GM12878 (cell line): ENCODE measurements around the gene HDAC9. TPM values are rescaled to one million over a fixed set of nuclear protein-coding genes. Genes with fewer than 3 reads are reported as not detected.

ENCODE experiments used
- ATAC-seq: fragments of 200-7000 bp; cut with Tn5 transposase; 3 replicates; pipeline ENCODE4 v1.9.1; 2020; ENCODE audit warnings: mild to moderate bottlenecking, moderate library complexity
- BruUV-seq: library from RNA; stranded (reverse); fragments of 400-500 nt; replicated peaks from 2 replicates; lab custom pipeline; 2021; lab: Mats Ljungman, UMichigan
- CTCF ChIA-PET: fragments of 300-600 bp; sonication (Branson Sonifier 250); formaldehyde crosslinking; extraction: SDS; loops from one replicate; lab custom pipeline; 2021; ENCODE audit warnings: inconsistent platforms; lab: Yijun Ruan, JAX
- POLR2A ChIA-PET: fragments of 350-600 bp; formaldehyde crosslinking; extraction: SDS; loops from one replicate; lab custom pipeline; 2021; ENCODE audit warnings: inconsistent platforms; lab: Charles Lee
- RAD21 ChIA-PET: fragments of 300-600 bp; sonication (Branson Sonifier 250); formaldehyde crosslinking; loops from one replicate; lab custom pipeline; 2023; ENCODE audit warnings: antibody characterized with exemption; ENCODE audit not compliant: unreplicated experiment; lab: Charles Lee
- SMC1A ChIA-PET: fragments of 300-600 bp; sonication (Branson Sonifier 250); formaldehyde crosslinking; loops from one replicate; lab custom pipeline; 2023; ENCODE audit not compliant: unreplicated experiment, uncharacterized antibody; lab: Charles Lee
- DNase-seq: peaks from one replicate; pipeline ENCODE4 v3.0.0-alpha.2; 2011; ENCODE audit warnings: low read depth, low spot score
- FAIRE-seq: peaks from 3 replicates; lab custom pipeline; 2011; peaks lifted over from hg19 to GRCh38; lab: Jason Lieb, UNC
- H2AFZ ChIP-seq: 2 replicates; pipeline ENCODE4 v1.6.0; 2011; ENCODE audit warnings: low read depth, low read length, control low read depth; ENCODE audit not compliant: control insufficient read depth
- H3K27ac ChIP-seq: 2 replicates; pipeline ENCODE4 v1.5.1; 2011; ENCODE audit warnings: control low read depth; ENCODE audit not compliant: control insufficient read depth, insufficient read depth
- H3K27me3 ChIP-seq, 2 experiments: replicated peaks in 1 of 2; 2 replicates each; pipeline versions ENCODE4 v1.6.0 to v1.6.1; 2011; ENCODE audit warnings: low read length in 1 of 2; ENCODE audit not compliant: control insufficient read depth in 2 of 2, insufficient read depth in 2 of 2
- H3K36me3 ChIP-seq, 2 experiments: 2 replicates each; pipeline ENCODE4 v1.5.1; 2011; ENCODE audit warnings: low read length in 1 of 2; ENCODE audit not compliant: control insufficient read depth in 2 of 2, insufficient read depth in 2 of 2
- H3K4me1 ChIP-seq: 2 replicates; pipeline ENCODE4 v1.6.1; 2011; ENCODE audit warnings: mild to moderate bottlenecking, low read length, moderate library complexity, mixed read lengths; ENCODE audit not compliant: control insufficient read depth, insufficient read depth
- H3K4me2 ChIP-seq: 2 replicates; pipeline ENCODE4 v1.6.0; 2011; ENCODE audit warnings: control low read depth; ENCODE audit not compliant: control insufficient read depth, insufficient read depth
- H3K4me3 ChIP-seq: fragments of 200-600 bp; sonication (generic); 2 replicates; pipeline ENCODE4 v1.5.1; 2016
- H3K79me2 ChIP-seq: 2 replicates; pipeline ENCODE4 v1.6.0; 2011; ENCODE audit warnings: low read length; ENCODE audit not compliant: control insufficient read depth, insufficient read depth
- H3K9ac ChIP-seq: 2 replicates; pipeline ENCODE4 v1.8.0; 2011; ENCODE audit warnings: low read length, control low read depth, mixed read lengths; ENCODE audit not compliant: control insufficient read depth, insufficient read depth
- H3K9me3 ChIP-seq: replicated peaks from 3 replicates; pipeline ENCODE4 v1.5.1; 2011; ENCODE audit warnings: mild to moderate bottlenecking, low read length; ENCODE audit not compliant: control insufficient read depth, insufficient read depth
- H4K20me1 ChIP-seq: 2 replicates; pipeline ENCODE4 v1.6.0; 2011; ENCODE audit not compliant: control insufficient read depth, insufficient read depth
- MEF2A ChIP-seq: IDR thresholded peaks from 2 replicates; pipeline ENCODE4 v1.6.1; 2011; ENCODE audit warnings: low read depth, mild to moderate bottlenecking, low read length, moderate library complexity; ENCODE audit not compliant: insufficient read depth
- SMC3 ChIP-seq: IDR thresholded peaks from 2 replicates; pipeline ENCODE4 v1.6.1; 2011; ENCODE audit warnings: low read length, improper control_type of control experiment, borderline replicate concordance
- WGBS: methylation state at CpG from one replicate; pipeline ENCODE4 v1.1.6; 2016; ENCODE audit warnings: low lambda C conversion rate; ENCODE audit not compliant: insufficient replicate concordance, insufficient coverage; ENCODE audit errors: missing lambda C conversion rate; 5-methylcytosine and 5-hydroxymethylcytosine counted together
- in situ Hi-C: fragments of 300-500 bp; cut with MboI; formaldehyde crosslinking; loops from 9 replicates; pipeline ENCODE4 v1.14.3; 2018; ENCODE audit warnings: mixed read lengths
- intact Hi-C: fragments of 100-400 bp; cut with micrococcal nuclease; formaldehyde crosslinking; loops from one replicate; pipeline ENCODE4 v1.14.2; 2022; ENCODE audit not compliant: unreplicated experiment
- polyA plus RNA-seq, 11 experiments: library from polyadenylated mRNA; depleted of rRNA in 4 of 11; unstranded in 6 of 11; stranded (reverse) in 5 of 11; fragments of >200 nt; fragmentation: Nextera tagmentation in 4 of 11; fragmentation: Illumina TruSeq in 1 of 11; extraction: Ambion mirVana in 4 of 11; extraction: Trizol in 1 of 11; gene quantifications; 1 replicate in 1 of 11; 2 replicates in 10 of 11; pipeline versions ENCODE4 v1.2.1 to v1.2.3, GENCODE V29; 2011 to 2016; ENCODE audit warnings: inconsistent platforms in 2 of 11, missing spikeins in 2 of 11, low read depth in 1 of 11
- total RNA-seq, 4 experiments: library from RNA; depleted of rRNA in 3 of 4; stranded (reverse); fragments of >200 nt in 3 of 4; fragmentation: Illumina TruSeq in 1 of 4; extraction: Trizol in 1 of 4; gene quantifications; 2 replicates each; pipeline versions ENCODE4 v1.2.1 to v1.2.3, GENCODE V29; 2013 to 2021
- TF ChIP-seq, protein P1 (sequence below): IDR thresholded peaks from 2 replicates; pipeline ENCODE4 v1.6.1; 2012; ENCODE audit warnings: low read length, inconsistent platforms
- TF ChIP-seq, protein P2 (sequence below): fragments of 450-650 bp; formaldehyde crosslinking; IDR thresholded peaks from 2 replicates; pipeline ENCODE4 v1.4.0; 2022; ENCODE audit warnings: mild to moderate bottlenecking, moderate library complexity
- TF ChIP-seq, protein P3 (sequence below): fragments of 450-650 bp; IDR thresholded peaks from 2 replicates; pipeline ENCODE4 v1.6.1; 2017; ENCODE audit warnings: mild to moderate bottlenecking, low read depth, inconsistent platforms; ENCODE audit not compliant: poor library complexity, severe bottlenecking
- TF ChIP-seq, protein P4 (sequence below): fragments of 450-650 bp; IDR thresholded peaks from 2 replicates; pipeline ENCODE4 v1.6.1; 2017; ENCODE audit warnings: antibody characterized with exemption, mild to moderate bottlenecking, moderate library complexity

The HDAC9 gene
- total and polyA plus RNA-seq, 10 of the 15 experiments (the other 5 are each of a cell fraction or from before 2014, with no cell fraction given) = 0.73 to 12.8 (median 0.92) TPM

DNA sequence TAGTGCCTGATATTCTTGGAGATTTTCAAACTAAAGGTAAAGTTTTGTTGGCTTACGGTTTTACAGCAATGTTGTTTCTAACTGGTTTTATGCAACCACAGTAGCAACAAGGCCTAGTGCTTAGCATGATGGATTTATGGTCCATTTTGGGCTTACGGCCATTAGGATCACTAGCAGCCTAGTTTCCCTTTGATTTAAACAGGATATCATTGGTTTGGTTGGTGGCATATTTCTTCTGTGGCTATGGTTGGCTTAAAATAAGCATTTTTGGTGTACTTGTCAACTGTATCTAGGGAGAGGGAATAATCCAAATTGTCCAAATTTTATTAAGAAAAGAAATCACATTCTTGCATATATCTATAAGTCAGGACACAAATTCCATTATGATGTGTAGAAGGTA is 194.0 kb downstream of the HDAC9 start:
- in situ Hi-C loops = no loop called here
- Histone ChIP-seq H3K9ac (no peak overlapping the region), H4K20me1 (no peaks in the 10 kb centered on the region), H3K4me3 (no peak overlapping the region), H3K4me1 (no peaks in the 10 kb centered on the region), H3K36me3 (no peaks in the 10 kb centered on the region), H3K4me2 (no peak overlapping the region), H3K9me3 (no peaks in the 10 kb centered on the region), H3K27me3 (no peaks in the 10 kb centered on the region), H3K27ac (no peak overlapping the region), H3K79me2 (no peaks in the 10 kb centered on the region), H2AFZ (no peak overlapping the region)
- FAIRE-seq (no peak), DNase-seq (no peak), ATAC-seq (no peak)
- BruUV-seq = no TSS peak
- ChIA-PET CTCF (no interaction called here), SMC1A (no interaction called here), RAD21 (no interaction called here), POLR2A (no interaction called here)
- no peak for TF ChIP-seq MEF2A
- TF ChIP-seq, protein P1, sequence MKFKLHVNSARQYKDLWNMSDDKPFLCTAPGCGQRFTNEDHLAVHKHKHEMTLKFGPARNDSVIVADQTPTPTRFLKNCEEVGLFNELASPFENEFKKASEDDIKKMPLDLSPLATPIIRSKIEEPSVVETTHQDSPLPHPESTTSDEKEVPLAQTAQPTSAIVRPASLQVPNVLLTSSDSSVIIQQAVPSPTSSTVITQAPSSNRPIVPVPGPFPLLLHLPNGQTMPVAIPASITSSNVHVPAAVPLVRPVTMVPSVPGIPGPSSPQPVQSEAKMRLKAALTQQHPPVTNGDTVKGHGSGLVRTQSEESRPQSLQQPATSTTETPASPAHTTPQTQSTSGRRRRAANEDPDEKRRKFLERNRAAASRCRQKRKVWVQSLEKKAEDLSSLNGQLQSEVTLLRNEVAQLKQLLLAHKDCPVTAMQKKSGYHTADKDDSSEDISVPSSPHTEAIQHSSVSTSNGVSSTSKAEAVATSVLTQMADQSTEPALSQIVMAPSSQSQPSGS = no peak
- TF ChIP-seq, protein P2, sequence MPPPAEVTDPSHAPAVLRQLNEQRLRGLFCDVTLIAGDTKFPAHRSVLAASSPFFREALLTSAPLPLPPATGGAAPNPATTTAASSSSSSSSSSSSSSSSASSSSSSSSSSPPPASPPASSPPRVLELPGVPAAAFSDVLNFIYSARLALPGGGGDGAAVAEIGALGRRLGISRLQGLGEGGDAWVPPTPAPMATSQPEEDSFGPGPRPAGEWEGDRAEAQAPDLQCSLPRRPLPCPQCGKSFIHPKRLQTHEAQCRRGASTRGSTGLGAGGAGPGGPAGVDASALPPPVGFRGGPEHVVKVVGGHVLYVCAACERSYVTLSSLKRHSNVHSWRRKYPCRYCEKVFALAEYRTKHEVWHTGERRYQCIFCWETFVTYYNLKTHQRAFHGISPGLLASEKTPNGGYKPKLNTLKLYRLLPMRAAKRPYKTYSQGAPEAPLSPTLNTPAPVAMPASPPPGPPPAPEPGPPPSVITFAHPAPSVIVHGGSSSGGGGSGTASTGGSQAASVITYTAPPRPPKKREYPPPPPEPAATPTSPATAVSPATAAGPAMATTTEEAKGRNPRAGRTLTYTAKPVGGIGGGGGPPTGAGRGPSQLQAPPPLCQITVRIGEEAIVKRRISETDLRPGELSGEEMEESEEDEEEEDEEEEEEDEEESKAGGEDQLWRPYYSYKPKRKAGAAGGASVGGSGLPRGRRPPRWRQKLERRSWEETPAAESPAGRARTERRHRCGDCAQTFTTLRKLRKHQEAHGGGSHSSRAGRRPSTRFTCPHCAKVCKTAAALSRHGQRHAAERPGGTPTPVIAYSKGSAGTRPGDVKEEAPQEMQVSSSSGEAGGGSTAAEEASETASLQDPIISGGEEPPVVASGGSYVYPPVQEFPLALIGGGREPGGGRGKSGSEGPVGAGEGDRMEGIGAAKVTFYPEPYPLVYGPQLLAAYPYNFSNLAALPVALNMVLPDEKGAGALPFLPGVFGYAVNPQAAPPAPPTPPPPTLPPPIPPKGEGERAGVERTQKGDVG (CRISPR knock-in tag) = no peak
- TF ChIP-seq, protein P3, sequence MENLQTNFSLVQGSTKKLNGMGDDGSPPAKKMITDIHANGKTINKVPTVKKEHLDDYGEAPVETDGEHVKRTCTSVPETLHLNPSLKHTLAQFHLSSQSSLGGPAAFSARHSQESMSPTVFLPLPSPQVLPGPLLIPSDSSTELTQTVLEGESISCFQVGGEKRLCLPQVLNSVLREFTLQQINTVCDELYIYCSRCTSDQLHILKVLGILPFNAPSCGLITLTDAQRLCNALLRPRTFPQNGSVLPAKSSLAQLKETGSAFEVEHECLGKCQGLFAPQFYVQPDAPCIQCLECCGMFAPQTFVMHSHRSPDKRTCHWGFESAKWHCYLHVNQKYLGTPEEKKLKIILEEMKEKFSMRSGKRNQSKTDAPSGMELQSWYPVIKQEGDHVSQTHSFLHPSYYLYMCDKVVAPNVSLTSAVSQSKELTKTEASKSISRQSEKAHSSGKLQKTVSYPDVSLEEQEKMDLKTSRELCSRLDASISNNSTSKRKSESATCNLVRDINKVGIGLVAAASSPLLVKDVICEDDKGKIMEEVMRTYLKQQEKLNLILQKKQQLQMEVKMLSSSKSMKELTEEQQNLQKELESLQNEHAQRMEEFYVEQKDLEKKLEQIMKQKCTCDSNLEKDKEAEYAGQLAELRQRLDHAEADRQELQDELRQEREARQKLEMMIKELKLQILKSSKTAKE = no peak
- TF ChIP-seq, protein P4, sequence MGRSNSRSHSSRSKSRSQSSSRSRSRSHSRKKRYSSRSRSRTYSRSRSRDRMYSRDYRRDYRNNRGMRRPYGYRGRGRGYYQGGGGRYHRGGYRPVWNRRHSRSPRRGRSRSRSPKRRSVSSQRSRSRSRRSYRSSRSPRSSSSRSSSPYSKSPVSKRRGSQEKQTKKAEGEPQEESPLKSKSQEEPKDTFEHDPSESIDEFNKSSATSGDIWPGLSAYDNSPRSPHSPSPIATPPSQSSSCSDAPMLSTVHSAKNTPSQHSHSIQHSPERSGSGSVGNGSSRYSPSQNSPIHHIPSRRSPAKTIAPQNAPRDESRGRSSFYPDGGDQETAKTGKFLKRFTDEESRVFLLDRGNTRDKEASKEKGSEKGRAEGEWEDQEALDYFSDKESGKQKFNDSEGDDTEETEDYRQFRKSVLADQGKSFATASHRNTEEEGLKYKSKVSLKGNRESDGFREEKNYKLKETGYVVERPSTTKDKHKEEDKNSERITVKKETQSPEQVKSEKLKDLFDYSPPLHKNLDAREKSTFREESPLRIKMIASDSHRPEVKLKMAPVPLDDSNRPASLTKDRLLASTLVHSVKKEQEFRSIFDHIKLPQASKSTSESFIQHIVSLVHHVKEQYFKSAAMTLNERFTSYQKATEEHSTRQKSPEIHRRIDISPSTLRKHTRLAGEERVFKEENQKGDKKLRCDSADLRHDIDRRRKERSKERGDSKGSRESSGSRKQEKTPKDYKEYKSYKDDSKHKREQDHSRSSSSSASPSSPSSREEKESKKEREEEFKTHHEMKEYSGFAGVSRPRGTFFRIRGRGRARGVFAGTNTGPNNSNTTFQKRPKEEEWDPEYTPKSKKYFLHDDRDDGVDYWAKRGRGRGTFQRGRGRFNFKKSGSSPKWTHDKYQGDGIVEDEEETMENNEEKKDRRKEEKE = no peak
- TF ChIP-seq SMC3 = no peak
- 60% methylated on average over 2 of the region's 2 CpGs for WGBS
- intact Hi-C loops = no loop called here
